22Rv1 (cell line): Measurements from ENCODE around the gene ZC3H8.

Experiments used
- ZFX ChIP-seq: fragments of 450-650 bp; IDR thresholded peaks from 2 replicates; pipeline ENCODE4 v1.6.1; 2017; ENCODE audit warnings: antibody characterized with exemption, borderline replicate concordance
- TF ChIP-seq, protein P1 (sequence below): fragments of 450-650 bp; IDR thresholded peaks from 2 replicates; pipeline ENCODE4 v1.5.1; 2017; ENCODE audit warnings: mild to moderate bottlenecking

GRCh38 chr2:112275887-112276773 lies 21.3 kb upstream of the ZC3H8 start:
- TF ChIP-seq, protein P1, sequence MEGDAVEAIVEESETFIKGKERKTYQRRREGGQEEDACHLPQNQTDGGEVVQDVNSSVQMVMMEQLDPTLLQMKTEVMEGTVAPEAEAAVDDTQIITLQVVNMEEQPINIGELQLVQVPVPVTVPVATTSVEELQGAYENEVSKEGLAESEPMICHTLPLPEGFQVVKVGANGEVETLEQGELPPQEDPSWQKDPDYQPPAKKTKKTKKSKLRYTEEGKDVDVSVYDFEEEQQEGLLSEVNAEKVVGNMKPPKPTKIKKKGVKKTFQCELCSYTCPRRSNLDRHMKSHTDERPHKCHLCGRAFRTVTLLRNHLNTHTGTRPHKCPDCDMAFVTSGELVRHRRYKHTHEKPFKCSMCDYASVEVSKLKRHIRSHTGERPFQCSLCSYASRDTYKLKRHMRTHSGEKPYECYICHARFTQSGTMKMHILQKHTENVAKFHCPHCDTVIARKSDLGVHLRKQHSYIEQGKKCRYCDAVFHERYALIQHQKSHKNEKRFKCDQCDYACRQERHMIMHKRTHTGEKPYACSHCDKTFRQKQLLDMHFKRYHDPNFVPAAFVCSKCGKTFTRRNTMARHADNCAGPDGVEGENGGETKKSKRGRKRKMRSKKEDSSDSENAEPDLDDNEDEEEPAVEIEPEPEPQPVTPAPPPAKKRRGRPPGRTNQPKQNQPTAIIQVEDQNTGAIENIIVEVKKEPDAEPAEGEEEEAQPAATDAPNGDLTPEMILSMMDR: no peak
- TF ChIP-seq ZFX: no peak
